Measurements from ENCODE around the gene PTOV1. TPM values are rescaled to one million over a fixed set of nuclear protein-coding genes. Genes with fewer than 3 reads are reported as not detected.

PTOV1 gene
- total and polyA plus RNA-seq, 4 donors = 62.9 to 115 (median 89.4) TPM

DNA sequence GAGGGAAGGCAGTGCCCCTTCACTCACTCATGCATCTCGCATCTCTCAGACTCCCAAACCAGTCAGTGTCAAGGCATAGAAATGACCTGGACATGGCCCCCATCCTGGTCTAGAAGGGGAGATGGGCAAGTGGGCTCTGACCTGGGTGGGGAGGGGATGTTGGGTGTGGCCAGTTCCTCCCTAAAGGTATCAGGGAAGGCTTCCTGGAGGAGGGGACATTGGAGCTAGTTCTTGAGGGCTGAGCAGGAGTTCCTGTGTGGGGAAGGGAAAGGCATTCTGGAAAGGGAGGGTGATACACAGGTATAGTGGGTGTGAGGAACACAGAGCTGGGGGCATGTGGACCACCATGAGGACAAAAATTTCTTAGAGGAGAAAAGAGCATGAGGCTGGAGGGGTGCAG is 41.8 kb downstream of the PTOV1 start:
- TF ChIP-seq, protein P1, sequence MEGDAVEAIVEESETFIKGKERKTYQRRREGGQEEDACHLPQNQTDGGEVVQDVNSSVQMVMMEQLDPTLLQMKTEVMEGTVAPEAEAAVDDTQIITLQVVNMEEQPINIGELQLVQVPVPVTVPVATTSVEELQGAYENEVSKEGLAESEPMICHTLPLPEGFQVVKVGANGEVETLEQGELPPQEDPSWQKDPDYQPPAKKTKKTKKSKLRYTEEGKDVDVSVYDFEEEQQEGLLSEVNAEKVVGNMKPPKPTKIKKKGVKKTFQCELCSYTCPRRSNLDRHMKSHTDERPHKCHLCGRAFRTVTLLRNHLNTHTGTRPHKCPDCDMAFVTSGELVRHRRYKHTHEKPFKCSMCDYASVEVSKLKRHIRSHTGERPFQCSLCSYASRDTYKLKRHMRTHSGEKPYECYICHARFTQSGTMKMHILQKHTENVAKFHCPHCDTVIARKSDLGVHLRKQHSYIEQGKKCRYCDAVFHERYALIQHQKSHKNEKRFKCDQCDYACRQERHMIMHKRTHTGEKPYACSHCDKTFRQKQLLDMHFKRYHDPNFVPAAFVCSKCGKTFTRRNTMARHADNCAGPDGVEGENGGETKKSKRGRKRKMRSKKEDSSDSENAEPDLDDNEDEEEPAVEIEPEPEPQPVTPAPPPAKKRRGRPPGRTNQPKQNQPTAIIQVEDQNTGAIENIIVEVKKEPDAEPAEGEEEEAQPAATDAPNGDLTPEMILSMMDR (IDR thresholded peaks at IDR 0.05; ENCODE audit: control extremely low read depth, extremely low read depth) = no peak
- Histone ChIP-seq H3K36me3 (ENCODE audit: control insufficient read depth in 4 of 4, insufficient read depth in 4 of 4, low read length in 4 of 4) (peaks cover 0 to 3% (median 1%) of the 10 kb centered on the region in 4 donors), H3K4me3 (no peak overlapping the region), H3K9me3 (ENCODE audit: control insufficient read depth in 4 of 4, insufficient read depth in 3 of 4, low read length in 3 of 4) (no peaks in the 10 kb centered on the region), H3K4me1 (ENCODE audit: control insufficient read depth in 5 of 5, insufficient read depth in 5 of 5, low read length in 5 of 5) (peaks cover 0 to 17% (median 0%) of the 10 kb centered on the region in 5 donors), H3K27ac (ENCODE audit: low read depth in 1 of 2, low read length in 1 of 2) (no peak overlapping the region), H3K27me3 (ENCODE audit: control insufficient read depth in 3 of 3, insufficient read depth in 3 of 3, low read length in 2 of 3) (peaks cover 0 to 7% (median 0%) of the 10 kb centered on the region in 3 donors), H3K9ac (ENCODE audit: insufficient read depth in 1 of 2, low read length in 2 of 2) (no peak overlapping the region)
- no peak for DNase-seq
- no peak for ATAC-seq (ENCODE audit: insufficient read depth, low FRiP score)
- 93 to 100% methylated on average over 1 of the region's 1 CpG for WGBS, 2 donors

DNA sequence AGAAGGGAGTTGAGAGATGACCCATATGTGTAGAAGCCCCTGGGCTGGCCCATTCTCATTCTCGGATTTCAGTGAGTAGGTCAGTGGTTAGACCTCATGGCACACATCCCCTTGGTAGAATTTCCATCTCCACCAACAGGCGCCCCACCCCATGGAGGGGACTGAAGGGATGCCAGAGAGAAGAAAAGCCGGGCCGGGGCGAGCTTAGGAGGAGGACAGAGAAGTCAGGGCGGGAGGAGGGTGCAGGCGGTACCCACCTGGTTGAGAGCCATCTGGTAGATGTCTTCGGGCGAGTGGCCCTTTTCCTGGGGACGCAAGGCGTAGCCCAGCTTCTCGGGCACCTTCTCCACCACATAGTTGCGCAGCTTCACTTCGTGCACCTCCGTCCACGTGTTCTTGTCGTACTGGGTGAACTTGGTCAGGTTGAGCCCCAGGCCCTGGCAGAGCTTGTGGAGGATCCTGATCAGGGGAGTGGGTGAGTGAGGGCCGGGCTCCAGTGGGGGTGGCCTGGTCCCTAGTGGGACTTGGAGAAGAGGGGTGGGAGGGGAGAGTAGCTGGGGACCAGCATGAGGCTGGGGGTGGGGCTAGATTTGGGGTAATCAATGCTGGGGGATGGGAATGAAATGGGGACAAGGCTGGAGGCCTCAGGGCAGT is 43.2 kb downstream of the PTOV1 start:
- DNase-seq = no peak
- 93 to 97% methylated on average over 18 of the region's 18 CpGs for WGBS, 2 donors
- no peak for ATAC-seq (ENCODE audit: insufficient read depth, low FRiP score)
- Histone ChIP-seq H3K27me3 (ENCODE audit: control insufficient read depth in 3 of 3, insufficient read depth in 3 of 3, low read length in 2 of 3) (peaks cover 0 to 7% (median 0%) of the 10 kb centered on the region in 3 donors), H3K36me3 (ENCODE audit: control insufficient read depth in 4 of 4, insufficient read depth in 4 of 4, low read length in 4 of 4) (no peaks in the 10 kb centered on the region), H3K4me1 (ENCODE audit: control insufficient read depth in 5 of 5, insufficient read depth in 5 of 5, low read length in 5 of 5) (peaks cover 0 to 17% (median 0%) of the 10 kb centered on the region in 5 donors), H3K9ac (ENCODE audit: insufficient read depth in 1 of 2, low read length in 2 of 2) (no peak overlapping the region), H3K4me3 (no peak overlapping the region), H3K9me3 (ENCODE audit: control insufficient read depth in 4 of 4, insufficient read depth in 3 of 4, low read length in 3 of 4) (no peaks in the 10 kb centered on the region), H3K27ac (ENCODE audit: low read depth in 1 of 2, low read length in 1 of 2) (no peak overlapping the region)
- TF ChIP-seq, protein P1 (IDR thresholded peaks at IDR 0.05; ENCODE audit: control extremely low read depth, extremely low read depth) = no peak

DNA sequence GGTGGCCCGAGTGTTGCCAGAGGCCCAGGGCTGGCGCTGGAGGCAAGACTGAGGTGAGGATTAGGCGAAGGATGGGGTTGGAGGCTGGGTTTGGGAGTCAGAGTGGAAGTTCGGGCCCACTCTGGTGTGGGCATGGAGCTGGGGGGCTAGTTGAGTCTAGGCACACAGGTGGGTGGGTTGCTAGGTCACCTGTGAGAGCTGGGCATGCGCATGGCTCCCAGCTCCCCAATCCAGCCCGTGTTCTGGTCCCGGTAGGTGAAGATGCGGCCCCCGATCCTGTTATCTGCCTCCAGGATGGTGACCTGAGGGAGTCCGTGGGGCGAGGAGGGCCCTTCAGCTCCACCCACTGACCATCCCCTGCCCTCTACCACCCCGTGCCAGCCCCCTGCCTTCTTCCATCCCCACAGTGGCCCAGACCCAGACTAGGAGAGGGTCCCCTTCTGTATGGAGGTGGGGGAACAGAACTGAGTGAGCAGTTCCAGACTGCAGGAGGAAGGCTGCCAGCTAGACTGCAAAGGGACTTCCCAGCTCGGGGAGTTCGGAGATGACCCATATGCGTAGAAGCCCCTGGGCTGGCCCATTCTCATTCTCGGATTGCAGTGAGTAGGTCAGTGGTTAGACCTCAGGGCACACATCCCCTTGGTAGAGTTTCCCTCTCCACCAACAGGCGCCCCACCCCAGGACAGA is 44.1 kb downstream of the PTOV1 start:
- no peak for DNase-seq
- H3K9ac ChIP-seq (ENCODE audit: insufficient read depth in 1 of 2, low read length in 2 of 2) = no peak overlapping the region
- H3K36me3 ChIP-seq (ENCODE audit: control insufficient read depth in 4 of 4, insufficient read depth in 4 of 4, low read length in 4 of 4) = no peaks in the 10 kb centered on the region
- no peak for ATAC-seq (ENCODE audit: insufficient read depth, low FRiP score)
- H3K9me3 ChIP-seq (ENCODE audit: control insufficient read depth in 4 of 4, insufficient read depth in 3 of 4, low read length in 3 of 4) = no peaks in the 10 kb centered on the region
- 84 to 89% methylated on average over 17 of the region's 17 CpGs for WGBS, 2 donors
- H3K4me3 ChIP-seq = no peak overlapping the region
- TF ChIP-seq, protein P1 (IDR thresholded peaks at IDR 0.05; ENCODE audit: control extremely low read depth, extremely low read depth) = no peak
- peaks cover 0 to 11% (median 0%) of the 10 kb centered on the region in 5 donors for H3K4me1 ChIP-seq (ENCODE audit: control insufficient read depth in 5 of 5, insufficient read depth in 5 of 5, low read length in 5 of 5)
- no peak overlapping the region for H3K27ac ChIP-seq (ENCODE audit: low read depth in 1 of 2, low read length in 1 of 2)
- H3K27me3 ChIP-seq (ENCODE audit: control insufficient read depth in 3 of 3, insufficient read depth in 3 of 3, low read length in 2 of 3) = peaks cover 0 to 7% (median 0%) of the 10 kb centered on the region in 3 donors
